NB4 (cell line): ENCODE measurements around the gene IGSF8.

Experiments used
- DNase-seq: peaks from one replicate; pipeline ENCODE4 v3.0.0; 2010; ENCODE audit warnings: low read depth
- H3K4me3 ChIP-seq: one replicate; pipeline ENCODE4 v1.5.1; 2011; ENCODE audit warnings: mild to moderate bottlenecking, low read depth, low read length, moderate library complexity
- CTCF ChIP-seq: IDR thresholded peaks from one replicate; pipeline ENCODE4 v1.5.1; 2012; ENCODE audit warnings: low read depth, low read length
- MAX ChIP-seq: IDR thresholded peaks from 2 replicates; pipeline ENCODE4 v1.6.1; 2011; ENCODE audit warnings: low read depth, low read length
- MYC ChIP-seq: IDR thresholded peaks from 2 replicates; pipeline ENCODE4 v1.6.1; 2011; ENCODE audit warnings: low read depth, low read length
- POLR2A ChIP-seq: IDR thresholded peaks from 2 replicates; pipeline ENCODE4 v1.6.1; 2011; ENCODE audit warnings: mild to moderate bottlenecking; ENCODE audit not compliant: insufficient read length; ENCODE audit errors: extremely low read depth

IGSF8 gene

GRCh38 chr1:160124705-160125478, 26.5 kb upstream of the IGSF8 start:
- peak; percentile 1 for TF ChIP-seq CTCF
- no peak for TF ChIP-seq MYC
- H3K4me3 ChIP-seq = no peak overlapping the region
- no peak for DNase-seq

GRCh38 chr1:160123726-160124125, 25.3 kb upstream of the IGSF8 start:
- no peak overlapping the region for H3K4me3 ChIP-seq
- TF ChIP-seq POLR2A = no peak
- no peak for TF ChIP-seq MYC
- TF ChIP-seq CTCF = no peak
- TF ChIP-seq MAX = no peak
- no peak for DNase-seq

- DNase-seq = no peak
- no peak overlapping the region for H3K4me3 ChIP-seq
- TF ChIP-seq POLR2A (no peak), MYC (no peak), MAX (no peak), CTCF (no peak)
Measured at GRCh38 chr1:160122978-160123495, 24.6 kb upstream of the IGSF8 start.

GRCh38 chr1:160121388-160121787, 23.0 kb upstream of the IGSF8 start:
- TF ChIP-seq MYC (no peak), POLR2A (no peak), MAX (no peak), CTCF (no peak)
- no peak for DNase-seq
- H3K4me3 ChIP-seq = no peak overlapping the region

GRCh38 chr1:160120797-160121196, 22.4 kb upstream of the IGSF8 start:
- TF ChIP-seq MAX (no peak), POLR2A (no peak), CTCF (no peak), MYC (no peak)
- DNase-seq = no peak

GRCh38 chr1:160118928-160119327, 20.5 kb upstream of the IGSF8 start:
- TF ChIP-seq POLR2A (no peak), MYC (no peak), CTCF (no peak), MAX (no peak)
- DNase-seq = no peak
- no peak overlapping the region for H3K4me3 ChIP-seq

More at GRCh38 chr1:160120797-160121196, 22.4 kb upstream of the IGSF8 start:
- no peak overlapping the region for H3K4me3 ChIP-seq
